Mesothelial cell of epicardium (in vitro differentiated cells): ENCODE measurements around the gene IDNK. TPM values are rescaled to one million over a fixed set of nuclear protein-coding genes. Genes with fewer than 3 reads are reported as not detected.

ENCODE experiments used
- DNase-seq, 2 experiments: peaks; one replicate each; pipeline ENCODE4 v3.0.0; 2021; ENCODE audit warnings: low spot score in 2 of 2; ENCODE audit not compliant: unreplicated experiment in 2 of 2
- H3K27ac Mint-ChIP-seq: 2 replicates; pipeline ENCODE4 v1.8.0; 2021; ENCODE audit warnings: mixed read lengths
- H3K27me3 Mint-ChIP-seq: 2 replicates; pipeline ENCODE4 v1.8.0; 2021; ENCODE audit warnings: low read depth, mixed read lengths
- H3K36me3 Mint-ChIP-seq: 2 replicates; pipeline ENCODE4 v1.8.0; 2021; ENCODE audit warnings: mixed read lengths
- H3K4me1 Mint-ChIP-seq: 2 replicates; pipeline ENCODE4 v1.8.0; 2021; ENCODE audit warnings: mixed read lengths
- H3K4me3 Mint-ChIP-seq: 2 replicates; pipeline ENCODE4 v1.8.0; 2021; ENCODE audit warnings: mild to moderate bottlenecking, moderate library complexity, mixed read lengths
- H3K9me3 Mint-ChIP-seq: 2 replicates; pipeline ENCODE4 v1.8.0; 2021; ENCODE audit warnings: mixed read lengths
- CTCF ChIP-seq: fragments of 200-600 bp; sonication (generic); IDR thresholded peaks from one replicate; pipeline ENCODE4 v1.5.0; 2021; ENCODE audit warnings: antibody characterized with exemption; ENCODE audit not compliant: unreplicated experiment
- total RNA-seq: library from RNA; stranded (reverse); gene quantifications from 3 replicates; pipeline ENCODE4 v1.2.1, GENCODE V29; 2021

The IDNK gene
- total RNA-seq, 1 donor from 2014 or later: 3.3 TPM

GRCh38 chr9:83680233-83680632 is 57.3 kb downstream of the IDNK start:
- Mint-ChIP-seq H3K27ac (no peak overlapping the region), H3K4me1 (no peaks in the 10 kb centered on the region), H3K4me3 (no peak overlapping the region), H3K27me3 (no peaks in the 10 kb centered on the region), H3K36me3 (peaks cover 27% of the 10 kb centered on the region), H3K9me3 (no peaks in the 10 kb centered on the region)
- no peak for DNase-seq
- TF ChIP-seq CTCF: no peak

- Mint-ChIP-seq H3K27ac (no peak overlapping the region), H3K4me1 (no peaks in the 10 kb centered on the region), H3K9me3 (no peaks in the 10 kb centered on the region), H3K4me3 (no peak overlapping the region), H3K36me3 (peaks cover 27% of the 10 kb centered on the region), H3K27me3 (no peaks in the 10 kb centered on the region)
- DNase-seq: no peak
- no peak for TF ChIP-seq CTCF
Measured at GRCh38 chr9:83681490-83681889, 58.5 kb downstream of the IDNK start.

- no peak overlapping the region for H3K27ac Mint-ChIP-seq
- peaks cover 17% of the 10 kb centered on the region for H3K4me1 Mint-ChIP-seq
Measured at GRCh38 chr9:83688921-83689320, 66.0 kb downstream of the IDNK start.

GRCh38 chr9:83691492-83691891 is 68.5 kb downstream of the IDNK start:
- DNase-seq: no peak
- no peaks in the 10 kb centered on the region for H3K27me3 Mint-ChIP-seq
- peak overlapping the region; percentile 0 for H3K27ac Mint-ChIP-seq
- H3K4me1 Mint-ChIP-seq: peaks cover 20% of the 10 kb centered on the region
- TF ChIP-seq CTCF: no peak
- H3K9me3 Mint-ChIP-seq: no peaks in the 10 kb centered on the region
- no peaks in the 10 kb centered on the region for H3K36me3 Mint-ChIP-seq
- no peak overlapping the region for H3K4me3 Mint-ChIP-seq

More at GRCh38 chr9:83688921-83689320, 66.0 kb downstream of the IDNK start:
- Mint-ChIP-seq H3K9me3 (no peaks in the 10 kb centered on the region), H3K4me3 (no peak overlapping the region), H3K36me3 (peaks cover 3% of the 10 kb centered on the region), H3K27me3 (no peaks in the 10 kb centered on the region)
- no peak for DNase-seq
- no peak for TF ChIP-seq CTCF

Other genes starting within 250 kb of the IDNK start
- 0.40 to 0.49 TPM (median 0.43 TPM) in 3 replicates for gene FRMD3, start 84.7 kb upstream of the IDNK start, total RNA-seq
- 91.5 to 96.6 TPM (median 92.1 TPM) in 3 replicates for gene UBQLN1, start 84.8 kb downstream of the IDNK start, total RNA-seq
- gene GKAP1, start 194.6 kb downstream of the IDNK start, total RNA-seq: 7.6 to 9.6 TPM (median 8.6 TPM) in 3 replicates